HepG2 (cell line): ENCODE measurements around the gene MMP24OS. TPM values are rescaled to one million over a fixed set of nuclear protein-coding genes. Genes with fewer than 3 reads are reported as not detected.

Experiments used
- CBX5 ChIP-seq: sonication (generic); formaldehyde crosslinking; IDR thresholded peaks from 2 replicates; pipeline ENCODE4 v1.4.0; 2020; ENCODE audit warnings: missing genetic modification reagents, borderline replicate concordance
- ISL2 ChIP-seq: sonication (generic); formaldehyde crosslinking; IDR thresholded peaks from 2 replicates; pipeline ENCODE4 v1.5.0; 2020; ENCODE audit warnings: missing genetic modification reagents
- KDM1A ChIP-seq: IDR thresholded peaks from 2 replicates; pipeline ENCODE4 v1.6.1; 2016; ENCODE audit warnings: missing compliant biosample characterization
- KIAA2018 ChIP-seq: sonication (generic); formaldehyde crosslinking; IDR thresholded peaks from 2 replicates; pipeline ENCODE4 v1.5.0; 2020; ENCODE audit warnings: mild to moderate bottlenecking, missing genetic modification reagents, borderline replicate concordance
- KLF6 ChIP-seq: IDR thresholded peaks from 2 replicates; pipeline ENCODE4 v1.8.0; 2016; ENCODE audit warnings: missing biosample characterization, missing genetic modification reagents
- MAX ChIP-seq: IDR thresholded peaks from 2 replicates; pipeline ENCODE4 v1.6.1; 2012; ENCODE audit warnings: inconsistent platforms
- MIER3 ChIP-seq: IDR thresholded peaks from 2 replicates; pipeline ENCODE4 v1.6.1; 2016; ENCODE audit warnings: missing compliant biosample characterization, borderline replicate concordance
- PATZ1 ChIP-seq: sonication (generic); formaldehyde crosslinking; IDR thresholded peaks from 2 replicates; pipeline ENCODE4 v1.4.0; 2020; ENCODE audit warnings: missing genetic modification reagents
- SAP130 ChIP-seq: IDR thresholded peaks from 2 replicates; pipeline ENCODE4 v1.6.1; 2016; ENCODE audit warnings: low read depth
- SKI ChIP-seq: fragments of 450-650 bp; IDR thresholded peaks from one replicate; pipeline ENCODE4 v1.6.1; 2018; ENCODE audit warnings: mild to moderate bottlenecking; ENCODE audit not compliant: partially characterized antibody
- TFDP2 ChIP-seq: sonication (generic); formaldehyde crosslinking; IDR thresholded peaks from 2 replicates; pipeline ENCODE4 v1.4.0; 2020; ENCODE audit warnings: missing genetic modification reagents
- ZBTB42 ChIP-seq: sonication (generic); formaldehyde crosslinking; IDR thresholded peaks from 2 replicates; pipeline ENCODE4 v1.5.0; 2020; ENCODE audit warnings: mild to moderate bottlenecking, missing genetic modification reagents
- ZNF12 ChIP-seq: sonication (generic); formaldehyde crosslinking; IDR thresholded peaks from 2 replicates; pipeline ENCODE4 v1.5.0; 2020; ENCODE audit warnings: missing genetic modification reagents
- ZNF235 ChIP-seq: sonication (generic); formaldehyde crosslinking; IDR thresholded peaks from 2 replicates; pipeline ENCODE4 v1.8.1; 2023; ENCODE audit warnings: mild to moderate bottlenecking, missing genetic modification reagents, borderline replicate concordance
- ZNF274 ChIP-seq: sonication (generic); formaldehyde crosslinking; IDR thresholded peaks from 2 replicates; pipeline ENCODE4 v1.5.1; 2020; ENCODE audit warnings: mild to moderate bottlenecking, missing genetic modification reagents
- ZNF576 ChIP-seq: sonication (generic); formaldehyde crosslinking; IDR thresholded peaks from 2 replicates; pipeline ENCODE4 v1.4.0; 2020; ENCODE audit warnings: mild to moderate bottlenecking, missing genetic modification reagents
- ZNF768 ChIP-seq: sonication (generic); formaldehyde crosslinking; IDR thresholded peaks from 2 replicates; pipeline ENCODE4 v1.4.0; 2020; ENCODE audit warnings: missing genetic modification reagents
- ZNF780A ChIP-seq: sonication (generic); formaldehyde crosslinking; IDR thresholded peaks from 2 replicates; pipeline ENCODE4 v1.8.0; 2022; ENCODE audit warnings: mild to moderate bottlenecking, missing genetic modification reagents, moderate library complexity
- polyA plus RNA-seq, 8 experiments: library from polyadenylated mRNA; depleted of rRNA in 3 of 8; stranded (reverse) in 7 of 8; unstranded in 1 of 8; fragments of >200 nt; fragmentation: Illumina TruSeq in 4 of 8; extraction: Trizol in 4 of 8; gene quantifications; 2 replicates each; pipeline versions ENCODE4 v1.2.1 to v1.2.3, GENCODE V29; 2011 to 2016; ENCODE audit warnings: low read depth in 4 of 8, missing spikeins in 1 of 8, mixed read lengths in 1 of 8; ENCODE audit not compliant: insufficient read depth in 1 of 8
- total RNA-seq, 5 experiments: library from RNA; depleted of rRNA; stranded (reverse); fragments of >200 nt; fragmentation: Illumina TruSeq; extraction: Trizol; gene quantifications; 2 replicates each; pipeline ENCODE4 v1.2.3, GENCODE V29; 2016; ENCODE audit warnings: low read depth in 1 of 5

The MMP24OS gene
- total and polyA plus RNA-seq, 2 of the 13 experiments (the other 11 are each of a cell fraction or from before 2014, with no cell fraction given) = 6.0 to 8.5 TPM

GRCh38 chr20:35284267-35284991 is 6.5 kb upstream of the MMP24OS start, which contains the start of gene EIF6 (continued):
- TF ChIP-seq ZNF780A (CRISPR knock-in tag) (peak; percentile 82), ZNF768 (CRISPR knock-in tag) (peak; percentile 82), KLF6 (CRISPR knock-in tag) (peak; percentile 96), KIAA2018 (CRISPR knock-in tag) (peak; percentile 95; the same call in 1 of the 2 replicates), CBX5 (CRISPR knock-in tag) (peak; percentile 47; the same call in 1 of the 2 replicates), TFDP2 (CRISPR knock-in tag) (peak; percentile 85), PATZ1 (CRISPR knock-in tag) (peak; percentile 99), KDM1A (CRISPR knock-in tag) (0 out of 2 replicates have a peak, but pooled peaks have one; percentile 7), ZBTB42 (CRISPR knock-in tag) (no peak), ZNF235 (CRISPR knock-in tag) (peak; percentile 55), SAP130 (CRISPR knock-in tag) (peak; percentile 98), ISL2 (CRISPR knock-in tag) (peak; percentile 53; the same call in 1 of the 2 replicates), ZNF576 (CRISPR knock-in tag) (0 out of 2 replicates have a peak, but pooled peaks have one; percentile 50), MAX (peak; percentile 98), ZNF274 (CRISPR knock-in tag) (peak; percentile 89), SKI (peak; percentile 80), ZNF12 (no peak; the same call in 1 of the 2 replicates), MIER3 (CRISPR knock-in tag) (peak; percentile 20; the same call in 1 of the 2 replicates)
